Measurements from ENCODE around the gene NMT1. TPM values are rescaled to one million over a fixed set of nuclear protein-coding genes. Genes with fewer than 3 reads are reported as not detected.

The NMT1 gene
- total and polyA plus RNA-seq, 2 donors from 2014 or later = 72.3 to 98.5 TPM

DNA sequence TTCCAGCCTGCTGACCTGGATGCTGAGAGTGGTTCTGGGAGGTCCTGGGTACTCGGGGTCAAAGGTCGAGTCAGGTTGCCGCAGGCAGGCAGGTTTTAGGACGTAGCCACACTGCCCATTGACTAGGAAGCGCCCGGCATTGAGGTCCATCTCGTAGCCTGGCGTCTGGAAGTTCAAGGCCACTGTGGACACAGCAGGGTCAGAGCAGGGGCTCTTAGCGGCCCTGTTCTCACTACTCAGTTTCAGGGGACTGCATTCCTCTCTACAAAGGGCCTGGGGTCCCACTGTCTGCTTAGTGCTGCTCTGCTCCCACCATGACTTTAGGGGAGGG lies 52.3 kb downstream of the NMT1 start:
- no peak for FAIRE-seq
- H3K9me3 ChIP-seq (ENCODE audit: control insufficient read depth in 2 of 3, insufficient read depth in 1 of 3, low read length in 3 of 3) = no peaks in the 10 kb centered on the region

DNA sequence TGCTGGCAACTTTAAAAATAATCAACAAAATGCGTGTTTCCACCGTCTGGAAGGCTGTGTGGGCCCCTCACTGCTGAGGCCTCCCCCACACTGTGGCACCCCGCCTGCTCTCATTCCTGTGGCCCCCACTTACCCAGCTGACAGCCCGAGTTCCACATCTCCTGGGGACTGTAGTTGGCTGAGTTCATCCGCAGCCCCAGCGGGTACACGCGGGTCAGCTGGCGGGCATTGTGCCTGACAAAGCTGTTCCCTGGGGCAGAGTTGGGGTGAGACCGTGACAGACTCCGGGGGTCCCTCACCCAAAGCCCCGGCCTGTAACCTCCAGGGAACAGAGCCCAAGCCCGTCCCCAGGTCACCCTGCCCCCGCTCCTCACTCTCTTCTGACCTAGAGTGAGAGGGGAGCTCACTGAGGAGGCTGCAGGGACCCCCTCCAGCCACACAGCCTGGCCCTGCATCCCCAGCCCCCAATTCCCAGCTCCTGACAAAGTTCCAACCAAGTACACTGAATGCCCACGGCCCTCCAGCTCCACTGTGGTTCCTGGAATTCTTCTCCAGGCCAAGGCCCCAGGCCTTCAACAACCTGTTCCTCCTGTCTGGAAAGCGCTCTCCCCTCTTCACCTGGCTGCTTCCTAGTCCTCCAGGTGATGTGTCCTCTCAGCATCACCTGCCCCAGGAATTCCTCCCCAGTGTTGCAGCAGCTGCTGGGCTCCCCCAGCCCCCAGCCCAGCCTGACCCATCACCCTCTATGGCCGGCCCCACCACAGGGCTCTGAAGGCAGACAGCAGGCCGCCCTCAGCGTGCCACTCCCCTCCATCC lies 53.2 kb downstream of the NMT1 start:
- peaks cover 0 to 5% (median 0%) of the 10 kb centered on the region in 3 donors for H3K4me1 ChIP-seq (ENCODE audit: control insufficient read depth in 2 of 3, insufficient read depth in 2 of 3, low read depth in 1 of 3, low read length in 3 of 3)
- DNase-seq (peak in 3 of 5 donors; percentile 35 to 45 (median 40)), FAIRE-seq (no peak)
- no peak overlapping the region for H3K4me3 ChIP-seq (ENCODE audit: low read length in 3 of 3)
- no peak overlapping the region for H3K27ac ChIP-seq (ENCODE audit: low read depth in 2 of 2, low read length in 2 of 2)
- intact Hi-C loops (cut with DNase I) = loop anchor here (10.0 kb wide), 1 partner anchor 190 kb away; no protein-coding TSS in a partner anchor
- no peak overlapping the region for H3K9ac ChIP-seq (ENCODE audit: low read length in 3 of 3)
- no peaks in the 10 kb centered on the region for H3K27me3 ChIP-seq (ENCODE audit: control insufficient read depth, insufficient read depth, low read length)
- TF ChIP-seq, protein P1, sequence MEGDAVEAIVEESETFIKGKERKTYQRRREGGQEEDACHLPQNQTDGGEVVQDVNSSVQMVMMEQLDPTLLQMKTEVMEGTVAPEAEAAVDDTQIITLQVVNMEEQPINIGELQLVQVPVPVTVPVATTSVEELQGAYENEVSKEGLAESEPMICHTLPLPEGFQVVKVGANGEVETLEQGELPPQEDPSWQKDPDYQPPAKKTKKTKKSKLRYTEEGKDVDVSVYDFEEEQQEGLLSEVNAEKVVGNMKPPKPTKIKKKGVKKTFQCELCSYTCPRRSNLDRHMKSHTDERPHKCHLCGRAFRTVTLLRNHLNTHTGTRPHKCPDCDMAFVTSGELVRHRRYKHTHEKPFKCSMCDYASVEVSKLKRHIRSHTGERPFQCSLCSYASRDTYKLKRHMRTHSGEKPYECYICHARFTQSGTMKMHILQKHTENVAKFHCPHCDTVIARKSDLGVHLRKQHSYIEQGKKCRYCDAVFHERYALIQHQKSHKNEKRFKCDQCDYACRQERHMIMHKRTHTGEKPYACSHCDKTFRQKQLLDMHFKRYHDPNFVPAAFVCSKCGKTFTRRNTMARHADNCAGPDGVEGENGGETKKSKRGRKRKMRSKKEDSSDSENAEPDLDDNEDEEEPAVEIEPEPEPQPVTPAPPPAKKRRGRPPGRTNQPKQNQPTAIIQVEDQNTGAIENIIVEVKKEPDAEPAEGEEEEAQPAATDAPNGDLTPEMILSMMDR (IDR thresholded peaks at IDR 0.05; ENCODE audit: borderline replicate concordance, extremely low read depth, insufficient read depth) = no peak
- no peaks in the 10 kb centered on the region for H3K9me3 ChIP-seq (ENCODE audit: control insufficient read depth in 2 of 3, insufficient read depth in 1 of 3, low read length in 3 of 3)
- H3K36me3 ChIP-seq (ENCODE audit: control insufficient read depth in 2 of 3, insufficient read depth in 3 of 3, low read length in 3 of 3) = no peaks in the 10 kb centered on the region

More for the DNA sequence above, 52.3 kb downstream of the NMT1 start:
- no peaks in the 10 kb centered on the region for H3K27me3 ChIP-seq (ENCODE audit: control insufficient read depth, insufficient read depth, low read length)
- H3K27ac ChIP-seq (ENCODE audit: low read depth in 2 of 2, low read length in 2 of 2) = no peak overlapping the region
- DNase-seq = no peak
- H3K4me3 ChIP-seq (ENCODE audit: low read length in 3 of 3) = no peak overlapping the region
- H3K36me3 ChIP-seq (ENCODE audit: control insufficient read depth in 2 of 3, insufficient read depth in 3 of 3, low read length in 3 of 3) = no peaks in the 10 kb centered on the region
- peaks cover 0 to 5% (median 0%) of the 10 kb centered on the region in 3 donors for H3K4me1 ChIP-seq (ENCODE audit: control insufficient read depth in 2 of 3, insufficient read depth in 2 of 3, low read depth in 1 of 3, low read length in 3 of 3)
- TF ChIP-seq, protein P1 (IDR thresholded peaks at IDR 0.05; ENCODE audit: borderline replicate concordance, extremely low read depth, insufficient read depth) = no peak
- no peak overlapping the region for H3K9ac ChIP-seq (ENCODE audit: low read length in 3 of 3)
- intact Hi-C loops (cut with DNase I) = loop anchor here (10.0 kb wide), 1 partner anchor 189 kb away; no protein-coding TSS in a partner anchor

GRCh38 chr17:45115015-45115625 lies 54.0 kb downstream of the NMT1 start:
- H3K4me1 ChIP-seq (ENCODE audit: control insufficient read depth in 2 of 3, insufficient read depth in 2 of 3, low read depth in 1 of 3, low read length in 3 of 3) = peaks cover 0 to 5% (median 0%) of the 10 kb centered on the region in 3 donors
- no peaks in the 10 kb centered on the region for H3K9me3 ChIP-seq (ENCODE audit: control insufficient read depth in 2 of 3, insufficient read depth in 1 of 3, low read length in 3 of 3)
- intact Hi-C loops (cut with DNase I) = loop anchor here (10.0 kb wide), 1 partner anchor 190 kb away; no protein-coding TSS in a partner anchor
- no peaks in the 10 kb centered on the region for H3K27me3 ChIP-seq (ENCODE audit: control insufficient read depth, insufficient read depth, low read length)
- no peak overlapping the region for H3K9ac ChIP-seq (ENCODE audit: low read length in 3 of 3)
- TF ChIP-seq, protein P1 (IDR thresholded peaks at IDR 0.05; ENCODE audit: borderline replicate concordance, extremely low read depth, insufficient read depth) = no peak
- no peak overlapping the region for H3K27ac ChIP-seq (ENCODE audit: low read depth in 2 of 2, low read length in 2 of 2)
- FAIRE-seq (no peak), DNase-seq (no peak)
- H3K36me3 ChIP-seq (ENCODE audit: control insufficient read depth in 2 of 3, insufficient read depth in 3 of 3, low read length in 3 of 3) = no peaks in the 10 kb centered on the region
- H3K4me3 ChIP-seq (ENCODE audit: low read length in 3 of 3) = no peak overlapping the region
